ENCODE data around the gene COL25A1.

Gene COL25A1

DNA sequence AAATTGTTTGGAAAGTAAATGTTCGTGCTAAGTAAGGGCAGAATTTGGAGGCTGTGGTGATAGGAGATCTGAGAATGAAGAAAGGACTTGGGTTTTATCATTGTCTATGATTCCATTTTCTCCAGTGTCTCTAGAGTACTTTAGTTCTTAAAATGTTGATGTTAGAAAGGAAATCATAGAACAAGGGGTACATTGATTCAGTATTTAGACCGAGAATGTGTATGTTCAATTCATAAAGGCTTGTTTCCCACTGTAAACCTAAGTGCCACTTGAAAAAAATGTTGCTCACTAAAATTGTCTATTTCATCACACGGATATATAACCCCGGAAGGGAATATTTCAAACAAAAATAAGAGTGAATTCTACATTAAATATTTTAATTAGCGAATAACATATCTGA is 380.3 kb downstream of the COL25A1 start:
- POLR2A ChIA-PET: no interaction called here
- no peak for DNase-seq (ENCODE audit: extremely low spot score)
- CTCF ChIA-PET: interaction anchor here (1.0 kb wide), 1 partner anchor 11 kb away, joined by 3 read pairs; no protein-coding TSS in a partner anchor
- TF ChIP-seq, protein P1, sequence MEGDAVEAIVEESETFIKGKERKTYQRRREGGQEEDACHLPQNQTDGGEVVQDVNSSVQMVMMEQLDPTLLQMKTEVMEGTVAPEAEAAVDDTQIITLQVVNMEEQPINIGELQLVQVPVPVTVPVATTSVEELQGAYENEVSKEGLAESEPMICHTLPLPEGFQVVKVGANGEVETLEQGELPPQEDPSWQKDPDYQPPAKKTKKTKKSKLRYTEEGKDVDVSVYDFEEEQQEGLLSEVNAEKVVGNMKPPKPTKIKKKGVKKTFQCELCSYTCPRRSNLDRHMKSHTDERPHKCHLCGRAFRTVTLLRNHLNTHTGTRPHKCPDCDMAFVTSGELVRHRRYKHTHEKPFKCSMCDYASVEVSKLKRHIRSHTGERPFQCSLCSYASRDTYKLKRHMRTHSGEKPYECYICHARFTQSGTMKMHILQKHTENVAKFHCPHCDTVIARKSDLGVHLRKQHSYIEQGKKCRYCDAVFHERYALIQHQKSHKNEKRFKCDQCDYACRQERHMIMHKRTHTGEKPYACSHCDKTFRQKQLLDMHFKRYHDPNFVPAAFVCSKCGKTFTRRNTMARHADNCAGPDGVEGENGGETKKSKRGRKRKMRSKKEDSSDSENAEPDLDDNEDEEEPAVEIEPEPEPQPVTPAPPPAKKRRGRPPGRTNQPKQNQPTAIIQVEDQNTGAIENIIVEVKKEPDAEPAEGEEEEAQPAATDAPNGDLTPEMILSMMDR (IDR thresholded peaks at IDR 0.05; ENCODE audit: control extremely low read depth, extremely low read depth, low read depth, missing control alignments): no peak

- POLR2A ChIA-PET: no interaction called here
- DNase-seq (ENCODE audit: extremely low spot score): no peak
- TF ChIP-seq, protein P1 (IDR thresholded peaks at IDR 0.05; ENCODE audit: control extremely low read depth, extremely low read depth, low read depth, missing control alignments): no peak
- CTCF ChIA-PET: no interaction called here
These were observed 381.9 kb downstream of the COL25A1 start for GRCh38 chr4:108920395-108921087.

DNA sequence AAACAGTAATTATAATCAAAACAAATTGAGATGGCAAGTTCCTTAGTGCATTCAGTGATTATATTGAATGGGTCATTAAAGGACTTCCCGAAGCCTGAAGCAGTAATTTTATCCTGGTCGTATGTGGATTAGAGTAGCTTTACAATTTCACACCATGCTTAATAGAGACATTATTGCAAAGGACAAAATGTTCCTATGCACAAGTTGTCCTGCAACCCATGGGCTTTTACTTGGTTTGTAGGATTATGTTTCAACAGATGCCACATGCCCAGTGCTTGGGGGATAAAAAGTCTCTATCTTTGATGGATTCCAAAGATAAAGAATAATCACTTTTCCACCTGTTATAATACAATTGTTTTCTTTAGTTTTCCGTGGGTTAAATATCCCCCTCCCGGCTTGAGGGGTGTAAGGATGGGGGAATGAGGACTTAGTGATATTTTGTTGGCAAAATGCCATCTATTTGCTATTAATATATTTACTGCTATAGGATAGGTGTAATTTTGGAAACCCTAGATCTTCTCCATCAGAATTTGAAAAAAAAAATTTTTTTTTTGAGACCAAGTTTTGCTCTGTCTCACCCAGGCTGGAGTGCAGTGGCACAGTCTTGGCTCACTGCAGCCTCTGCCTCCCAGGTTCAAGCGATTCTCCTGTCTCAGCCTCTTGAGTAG is 383.1 kb downstream of the COL25A1 start:
- CTCF ChIA-PET: no interaction called here

DNA sequence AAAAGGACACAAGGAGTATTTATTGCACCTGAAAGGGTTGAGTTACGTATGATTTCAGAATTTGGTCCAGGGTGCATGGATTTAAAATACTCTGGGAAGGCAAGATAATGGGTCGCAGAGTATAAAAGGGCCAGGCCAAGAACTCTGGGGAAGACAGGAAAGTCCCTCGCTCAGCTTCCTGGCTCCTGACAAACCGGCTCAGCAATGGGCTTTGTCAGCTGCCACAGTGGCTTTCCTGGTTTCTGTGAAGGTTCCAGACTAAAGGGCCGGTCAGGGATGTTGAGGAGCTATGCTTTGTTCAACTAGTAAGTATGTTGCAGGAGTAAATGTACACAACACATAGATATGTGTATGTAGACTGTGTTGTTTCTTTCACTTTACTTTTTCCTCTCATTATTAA is 385.2 kb downstream of the COL25A1 start:
- CTCF ChIA-PET: no interaction called here
- POLR2A ChIA-PET: no interaction called here
- TF ChIP-seq, protein P1 (IDR thresholded peaks at IDR 0.05; ENCODE audit: control extremely low read depth, extremely low read depth, low read depth, missing control alignments): no peak

More for the DNA sequence above, 383.1 kb downstream of the COL25A1 start:
- POLR2A ChIA-PET: no interaction called here
- no peak for DNase-seq (ENCODE audit: extremely low spot score)
- TF ChIP-seq, protein P1 (IDR thresholded peaks at IDR 0.05; ENCODE audit: control extremely low read depth, extremely low read depth, low read depth, missing control alignments): no peak

DNA sequence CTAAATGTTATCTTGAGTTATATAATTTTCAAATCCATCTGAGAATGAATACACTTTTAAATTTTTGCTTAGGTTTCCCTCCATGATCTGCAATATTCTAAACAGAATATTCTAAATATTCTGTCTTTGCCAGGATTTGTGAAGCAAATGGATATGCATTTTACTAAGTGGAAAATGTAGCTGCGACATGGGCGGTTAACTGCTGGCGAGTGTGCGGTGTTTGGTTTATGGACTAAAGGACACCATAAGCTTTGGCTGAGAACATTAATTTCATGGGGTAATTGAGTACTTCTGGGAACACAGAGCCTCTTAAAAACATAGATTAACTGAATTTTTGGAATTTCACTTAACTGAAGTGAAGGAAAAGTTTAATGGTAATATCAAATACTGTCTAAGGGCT is 385.8 kb downstream of the COL25A1 start:
- DNase-seq (ENCODE audit: extremely low spot score): no peak
- POLR2A ChIA-PET: no interaction called here
- TF ChIP-seq, protein P1 (IDR thresholded peaks at IDR 0.05; ENCODE audit: control extremely low read depth, extremely low read depth, low read depth, missing control alignments): no peak
- CTCF ChIA-PET: no interaction called here

More for the DNA sequence above, 385.2 kb downstream of the COL25A1 start:
- DNase-seq (ENCODE audit: extremely low spot score): no peak

DNA sequence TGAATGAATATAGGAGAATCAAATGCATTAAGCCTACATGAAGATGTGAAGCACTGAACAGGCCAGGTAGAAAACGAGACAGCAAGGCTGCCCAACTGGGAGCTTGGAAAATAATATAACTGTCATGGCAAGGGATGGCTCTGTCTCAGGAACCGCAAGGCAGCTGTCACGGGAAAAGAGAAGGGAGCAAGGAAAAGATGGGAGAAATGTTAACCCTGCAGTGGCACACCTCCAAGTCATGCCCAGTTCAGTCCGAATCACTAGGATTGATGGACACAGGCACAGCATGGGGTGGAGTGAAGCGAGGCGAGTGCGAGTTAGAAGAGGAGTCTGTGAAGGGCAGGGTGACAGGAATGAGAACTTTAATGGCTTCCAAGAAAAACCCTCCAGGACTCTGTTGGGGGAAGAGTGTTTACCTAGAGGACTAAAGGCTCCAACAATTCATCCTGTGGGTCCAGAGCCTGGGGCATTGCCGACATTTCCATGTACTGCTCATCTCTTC is 395.5 kb downstream of the COL25A1 start:
- TF ChIP-seq, protein P1 (IDR thresholded peaks at IDR 0.05; ENCODE audit: control extremely low read depth, extremely low read depth, low read depth, missing control alignments): no peak
- CTCF ChIA-PET: no interaction called here
- POLR2A ChIA-PET: no interaction called here
- DNase-seq (ENCODE audit: extremely low spot score): no peak
